OCI-LY7 (cell line): ENCODE data around the gene TGFBR3. TPM values are rescaled to one million over a fixed set of nuclear protein-coding genes. Genes with fewer than 3 reads are reported as not detected.

Source experiments
- BruUV-seq: library from RNA; stranded (reverse); fragments of 400-500 nt; replicated peaks from 2 replicates; lab custom pipeline; 2021; lab: Mats Ljungman, UMichigan
- CTCF ChIA-PET: fragments of 300-600 bp; sonication (Branson Sonifier 250); formaldehyde crosslinking; loops from one replicate; lab custom pipeline; 2022; ENCODE audit warnings: antibody characterized with exemption; ENCODE audit not compliant: unreplicated experiment; lab: Charles Lee
- POLR2A ChIA-PET: fragments of 300-600 bp; sonication (Branson Sonifier 250); formaldehyde crosslinking; loops from one replicate; lab custom pipeline; 2022; ENCODE audit warnings: antibody characterized with exemption; lab: Charles Lee
- DNase-seq: peaks from one replicate; pipeline ENCODE4 v3.0.0-alpha.2; 2015; ENCODE audit warnings: low spot score
- H2AFZ ChIP-seq: fragments of 200-600 bp; sonication (generic), shearing (Covaris generic); 2 replicates; pipeline ENCODE4 v1.6.1; 2014; ENCODE audit warnings: mild to moderate bottlenecking, antibody characterized with exemption, low read length, moderate library complexity
- H3K27ac ChIP-seq: fragments of 200-600 bp; sonication (generic); 2 replicates; pipeline ENCODE4 v1.5.1; 2014; ENCODE audit warnings: mixed run types, low read depth, mild to moderate bottlenecking, moderate library complexity, low read length, inconsistent platforms; ENCODE audit not compliant: poor library complexity, severe bottlenecking
- H3K36me3 ChIP-seq: fragments of 200-600 bp; sonication (generic); 2 replicates; pipeline ENCODE4 v1.6.1; 2014; ENCODE audit warnings: mild to moderate bottlenecking, antibody characterized with exemption, low read length, moderate library complexity, mixed read lengths; ENCODE audit not compliant: insufficient read depth
- H3K4me1 ChIP-seq: fragments of 200-600 bp; sonication (generic); 2 replicates; pipeline ENCODE4 v1.5.1; 2014; ENCODE audit warnings: mild to moderate bottlenecking, low read length; ENCODE audit not compliant: insufficient read depth, poor library complexity, severe bottlenecking
- H3K4me2 ChIP-seq: fragments of 200-600 bp; sonication (generic); 2 replicates; pipeline ENCODE4 v1.6.1; 2014; ENCODE audit warnings: mild to moderate bottlenecking, low read length
- H3K4me3 ChIP-seq: fragments of 200-600 bp; sonication (generic); 2 replicates; pipeline ENCODE4 v1.5.1; 2014; ENCODE audit warnings: mild to moderate bottlenecking, low read depth, low read length; ENCODE audit not compliant: poor library complexity, severe bottlenecking
- H3K79me2 ChIP-seq: fragments of 200-600 bp; sonication (generic); 2 replicates; pipeline ENCODE4 v1.6.1; 2016; ENCODE audit warnings: low read depth, mild to moderate bottlenecking, low read length, moderate library complexity, mixed read lengths; ENCODE audit not compliant: insufficient read depth
- H3K9me2 ChIP-seq: fragments of 200-600 bp; sonication (generic); 2 replicates; pipeline ENCODE4 v1.6.1; 2016; ENCODE audit warnings: mild to moderate bottlenecking, low read length, mixed read lengths; ENCODE audit not compliant: insufficient read depth
- H3K9me3 ChIP-seq: fragments of 200-600 bp; sonication (generic); 2 replicates; pipeline ENCODE4 v1.6.1; 2014; ENCODE audit warnings: mild to moderate bottlenecking, mixed run types, low read length, mixed read lengths
- H4K20me1 ChIP-seq: fragments of 200-600 bp; sonication (generic); 2 replicates; pipeline ENCODE4 v1.6.1; 2014; ENCODE audit warnings: mild to moderate bottlenecking, antibody characterized with exemption, low read length, moderate library complexity, mixed read lengths; ENCODE audit not compliant: insufficient read depth
- CTCF ChIP-seq: fragments of 200-600 bp; sonication (generic); conservative IDR thresholded peaks from 2 replicates; pipeline ENCODE4 v1.5.1; 2014; ENCODE audit warnings: mild to moderate bottlenecking, antibody characterized with exemption, low read length, moderate library complexity, mixed read lengths
- EZH2phosphoT487 ChIP-seq: fragments of 200-600 bp; sonication (generic); IDR thresholded peaks from 2 replicates; pipeline ENCODE4 v1.6.1; 2018; ENCODE audit warnings: low read depth, borderline replicate concordance, mild to moderate bottlenecking, mixed run types, antibody characterized with exemption, low read length, moderate library complexity, mixed read lengths
- intact Hi-C: fragments of 100-400 bp; cut with micrococcal nuclease; formaldehyde crosslinking; loops from one replicate; pipeline ENCODE4 v1.10.0; 2022; ENCODE audit not compliant: unreplicated experiment
- total RNA-seq, 2 experiments: library from RNA; depleted of rRNA in 1 of 2; stranded (reverse); fragments of >200 nt in 1 of 2; shearing (Covaris generic) in 1 of 2; gene quantifications; 2 replicates each; pipeline ENCODE4 v1.2.3, GENCODE V29; 2014 to 2022

The TGFBR3 gene
- total RNA-seq, 2 experiments from 2014 or later: not detected

- no peaks in the 10 kb centered on the region for H3K9me2 ChIP-seq
- no peak overlapping the region for H2AFZ ChIP-seq
- H4K20me1 ChIP-seq: no peaks in the 10 kb centered on the region
- intact Hi-C loops: no loop called here
- no peak overlapping the region for H3K4me3 ChIP-seq
- no peaks in the 10 kb centered on the region for H3K9me3 ChIP-seq
- H3K27ac ChIP-seq: no peak overlapping the region
- no peaks in the 10 kb centered on the region for H3K79me2 ChIP-seq
- TF ChIP-seq EZH2phosphoT487 (no peak), CTCF (no peak)
- BruUV-seq: no TSS peak
- POLR2A ChIA-PET: interaction anchor here (0.5 kb wide), 1 partner anchor 712 kb away, joined by 3 read pairs; no protein-coding TSS in a partner anchor
- H3K36me3 ChIP-seq: no peaks in the 10 kb centered on the region
- CTCF ChIA-PET: no interaction called here
- no peak overlapping the region for H3K4me2 ChIP-seq
- no peaks in the 10 kb centered on the region for H3K4me1 ChIP-seq
- no peak for DNase-seq
Measured at GRCh38 chr1:91736715-91737615, 149.0 kb downstream of the TGFBR3 start.

- Histone ChIP-seq H3K79me2 (no peaks in the 10 kb centered on the region), H2AFZ (no peak overlapping the region), H3K27ac (no peak overlapping the region), H3K36me3 (no peaks in the 10 kb centered on the region), H3K9me2 (no peaks in the 10 kb centered on the region), H3K4me1 (no peaks in the 10 kb centered on the region), H3K4me3 (no peak overlapping the region), H4K20me1 (no peaks in the 10 kb centered on the region), H3K9me3 (no peaks in the 10 kb centered on the region), H3K4me2 (no peak overlapping the region)
- POLR2A ChIA-PET: no interaction called here
- no peak for TF ChIP-seq EZH2phosphoT487
- TF ChIP-seq CTCF: no peak
- CTCF ChIA-PET: no interaction called here
- intact Hi-C loops: no loop called here
- DNase-seq: no peak
- no TSS peak for BruUV-seq
Measured at GRCh38 chr1:91736146-91736714, 149.7 kb downstream of the TGFBR3 start.
